ENCODE measurements around the gene GTF2H1.
"Not testable (repeated sequence)": the region's sequence is repeated elsewhere in the genome, so short reads cannot be mapped to it uniquely, and the experiment has no call there.

Gene GTF2H1

DNA sequence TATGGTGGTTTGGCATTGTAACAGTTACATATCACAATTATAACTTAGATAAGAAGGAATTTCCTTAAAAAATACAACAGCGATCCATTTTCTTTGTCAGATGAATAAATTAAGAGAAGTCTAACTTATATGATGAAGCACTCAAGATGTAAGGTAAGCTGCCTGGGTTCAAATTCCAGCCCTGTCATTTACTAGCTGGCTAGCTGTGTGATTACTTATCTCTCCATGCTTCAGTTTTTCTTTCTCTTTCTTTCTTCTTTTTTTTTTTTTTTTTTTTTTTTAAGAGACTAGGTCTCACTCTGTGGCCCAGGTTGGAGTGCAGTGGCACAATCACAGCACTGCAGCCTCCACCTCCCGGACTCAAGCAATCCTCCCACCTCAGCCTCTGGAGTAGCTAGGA lies 49.8 kb downstream of the GTF2H1 start:
- DNase-seq, result no peak

DNA sequence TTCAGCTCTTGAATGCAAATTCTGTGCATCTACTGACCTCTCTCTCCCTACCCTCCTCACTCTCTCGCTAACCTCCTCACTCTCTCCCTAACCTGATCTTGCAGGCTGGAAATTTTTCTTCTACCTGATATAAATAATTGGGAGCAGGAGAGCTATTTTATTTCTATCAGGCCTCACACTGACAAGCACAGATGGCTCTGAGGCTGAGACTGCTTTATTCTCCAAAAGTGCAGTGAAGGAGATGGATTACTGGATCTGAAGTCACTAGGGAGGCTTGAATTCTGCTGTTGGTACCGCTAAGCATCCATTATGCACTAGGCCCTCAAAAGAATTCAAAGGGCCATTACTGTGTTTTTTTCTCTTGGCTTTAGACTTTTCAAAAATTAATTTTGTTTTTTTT lies 52.6 kb downstream of the GTF2H1 start:
- no peak for DNase-seq

- no peak for DNase-seq
Observed at GRCh38 chr11:18375941-18376340, 53.6 kb downstream of the GTF2H1 start.

GRCh38 chr11:18379201-18379600 lies 56.8 kb downstream of the GTF2H1 start:
- no peak for DNase-seq

DNA sequence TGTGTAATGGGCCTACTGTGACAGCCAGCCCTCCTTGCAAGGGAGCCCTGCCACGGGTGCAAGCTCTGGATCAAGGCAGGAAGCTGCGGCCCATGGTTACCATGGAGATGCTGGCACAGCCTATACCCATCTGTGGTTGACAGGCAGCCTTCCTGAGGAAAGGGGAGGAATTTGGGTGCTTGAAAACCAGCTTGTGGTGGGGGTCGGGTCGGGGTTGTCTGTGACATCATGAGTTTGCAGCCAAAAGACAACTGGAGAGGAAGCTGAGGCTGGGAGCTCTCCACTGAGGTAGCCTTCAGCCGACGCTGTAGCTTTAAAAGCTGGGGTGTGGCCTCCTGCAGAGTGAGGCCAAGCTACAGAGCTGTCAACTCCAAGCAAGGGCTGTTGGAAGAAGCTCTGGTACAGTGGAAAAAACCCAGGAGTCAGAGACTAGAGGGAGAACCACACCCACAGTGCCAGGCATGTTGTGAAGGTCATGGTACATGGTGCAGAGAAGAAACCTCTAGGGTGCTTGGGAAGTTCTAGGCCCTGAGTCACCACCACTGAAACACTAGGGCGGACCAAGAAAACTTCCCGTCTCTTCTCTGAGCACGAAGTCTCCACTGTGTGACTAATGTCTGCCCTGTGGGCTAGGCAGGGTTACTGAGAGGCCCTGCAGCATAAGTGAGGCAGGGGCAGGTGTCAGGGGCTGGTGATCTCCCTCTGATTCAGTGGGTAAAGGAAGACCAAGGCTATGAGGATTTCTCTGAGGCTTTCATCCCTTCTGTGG lies 61.2 kb downstream of the GTF2H1 start:
- peak; percentile 31 for DNase-seq

DNA sequence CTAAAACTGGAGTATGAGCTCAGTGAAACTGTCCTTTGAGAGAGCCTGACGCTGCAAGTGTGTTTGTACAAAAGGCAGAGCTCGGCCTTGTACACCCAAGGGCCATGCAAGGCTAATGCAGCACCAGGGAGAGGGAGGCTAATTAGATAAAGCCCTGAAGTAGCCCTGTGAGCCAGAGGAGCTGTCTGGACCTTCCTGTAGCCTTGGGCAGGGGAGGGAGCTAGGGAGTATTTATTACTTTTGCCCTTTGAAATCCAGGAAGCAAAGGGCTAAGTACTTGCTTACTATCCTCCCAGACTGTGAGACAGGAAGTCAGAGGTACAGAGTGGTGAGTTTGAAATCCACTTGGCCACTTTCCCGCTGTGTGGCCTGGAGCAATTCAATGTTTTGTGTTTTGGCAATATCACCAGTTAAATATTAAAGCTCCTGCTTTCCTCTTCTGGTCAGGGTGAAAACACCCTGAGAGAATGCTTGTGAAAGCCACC lies 61.8 kb downstream of the GTF2H1 start:
- peak; percentile 42 for DNase-seq

- DNase-seq, result no peak
Observed at GRCh38 chr11:18390088-18390487, 67.7 kb downstream of the GTF2H1 start.

DNA sequence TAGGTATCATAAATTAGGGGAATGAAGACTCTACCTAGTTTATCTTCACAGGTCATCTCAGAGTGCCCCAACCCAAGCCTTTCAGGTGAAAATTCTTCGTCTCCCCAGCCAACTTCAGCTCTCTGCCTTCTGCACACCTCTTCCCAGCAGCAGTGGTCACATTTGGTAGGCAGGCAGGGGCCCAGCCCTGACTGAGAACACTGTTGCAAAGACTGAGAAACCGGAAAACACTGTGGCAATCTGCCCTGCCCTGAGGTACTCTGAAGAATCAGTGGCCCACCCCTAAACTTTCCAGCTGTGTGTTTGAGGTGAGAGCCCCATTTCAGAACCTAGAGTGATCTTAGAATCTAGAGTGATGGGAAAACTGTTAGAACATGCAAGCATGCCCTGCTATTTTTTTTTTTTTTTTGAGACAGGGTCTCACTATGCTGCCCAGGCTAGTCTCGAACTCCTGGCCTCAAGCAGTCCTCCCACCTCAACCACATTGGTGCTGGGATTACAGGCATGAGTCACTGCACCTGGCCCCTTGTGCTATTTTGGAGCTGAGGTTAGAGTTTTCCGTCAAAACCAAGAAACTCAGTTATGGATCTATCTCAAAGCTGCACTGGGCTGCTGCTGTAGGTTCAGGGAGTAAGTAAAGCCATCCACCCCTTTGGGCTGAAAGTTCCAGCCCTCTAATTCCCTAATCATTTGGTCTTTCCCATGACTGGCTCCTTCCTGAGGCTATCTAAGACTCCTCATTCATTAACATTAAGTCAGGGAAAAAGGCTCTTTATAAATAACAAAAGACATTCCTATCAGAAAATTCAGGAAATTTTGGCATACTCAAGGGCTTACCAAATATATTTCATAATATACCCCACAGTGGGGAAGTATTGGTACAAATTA lies 70.3 kb downstream of the GTF2H1 start:
- no peak for DNase-seq

GRCh38 chr11:18393581-18394274 lies 71.4 kb downstream of the GTF2H1 start:
- no peak for DNase-seq

GRCh38 chr11:18394275-18394927 lies 72.0 kb downstream of the GTF2H1 start, which contains the start of gene LDHA:
Gene LDHA (plus strand): TSS chr11:18394563. CDS start chr11:18396843, 2,280 bp downstream.
- peak; percentile 85 for DNase-seq

DNA sequence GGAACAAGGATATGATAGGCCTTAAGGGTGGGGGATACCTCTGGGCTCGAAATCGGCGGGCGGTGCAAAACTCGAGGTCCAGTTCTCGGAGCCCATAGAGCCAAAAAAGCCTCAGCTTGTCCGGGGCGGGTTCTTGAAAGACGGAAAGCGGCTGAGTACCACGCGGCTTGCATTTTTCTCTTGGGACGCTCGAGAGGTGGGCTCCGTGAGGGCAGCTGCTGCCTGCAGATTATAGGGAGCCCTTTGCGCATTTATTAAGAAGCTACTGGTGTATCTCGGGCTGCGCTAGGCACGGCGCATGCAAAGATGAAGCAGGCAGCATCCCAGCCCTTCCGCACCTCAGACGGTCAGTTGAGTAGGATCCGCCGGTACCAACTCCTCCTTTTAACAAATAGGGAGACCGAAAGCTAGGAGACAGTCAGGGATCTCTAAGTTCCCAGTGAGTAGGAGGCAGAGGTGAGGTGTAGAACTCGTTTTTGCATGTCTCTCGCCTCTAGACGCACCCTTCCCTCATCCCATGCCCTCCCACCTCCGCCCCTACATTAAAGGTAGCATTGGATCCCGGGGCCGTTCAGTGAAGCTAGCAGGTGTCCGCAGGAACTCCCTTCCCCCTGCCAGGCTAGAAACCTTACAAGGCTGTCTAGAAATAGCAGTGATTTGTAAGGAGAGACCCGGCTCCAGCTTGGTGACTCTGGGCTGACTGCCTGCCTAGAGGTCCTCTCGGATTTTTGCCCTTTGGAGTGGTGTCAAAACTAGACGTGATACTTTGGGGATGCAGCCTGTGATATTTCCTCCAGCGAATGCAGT lies 72.8 kb downstream of the GTF2H1 start:
- DNase-seq, result no peak

GRCh38 chr11:18395735-18396504 lies 73.6 kb downstream of the GTF2H1 start:
- DNase-seq, result peak; percentile 92

DNA sequence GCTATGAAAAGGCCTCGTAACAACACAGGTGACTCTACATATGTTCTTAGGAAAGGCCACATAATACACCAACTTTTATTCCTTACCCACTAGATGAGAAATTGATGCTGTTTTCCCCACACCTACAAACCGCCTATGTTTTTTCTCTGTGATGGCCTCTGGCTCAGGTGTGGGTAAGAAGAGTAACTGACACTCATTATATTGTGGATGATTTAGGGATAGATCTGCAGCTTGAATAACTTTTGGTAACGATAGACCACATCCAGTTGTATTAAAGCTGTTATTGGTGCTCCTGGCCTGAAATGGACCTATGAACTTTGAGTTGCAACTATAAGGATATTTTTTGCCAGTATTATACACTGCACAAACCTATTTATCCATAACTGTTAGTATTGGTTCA lies 75.6 kb downstream of the GTF2H1 start:
- DNase-seq, result no peak

- DNase-seq, result not testable (repeated sequence)
Observed at GRCh38 chr11:18401077-18401476, 78.7 kb downstream of the GTF2H1 start.

GRCh38 chr11:18404062-18404461 lies 81.7 kb downstream of the GTF2H1 start:
- no peak for DNase-seq

GRCh38 chr11:18407400-18407799 lies 85.0 kb downstream of the GTF2H1 start:
- not testable (repeated sequence) for DNase-seq

GRCh38 chr11:18408558-18409291 lies 86.4 kb downstream of the GTF2H1 start:
- no peak for DNase-seq

- DNase-seq, result no peak
Observed at GRCh38 chr11:18416459-18416858, 94.1 kb downstream of the GTF2H1 start.
